GM19395 (cell line): ENCODE data around the gene CSRNP3.

Experiments used
- ATAC-seq: cut with Tn5 transposase; IDR thresholded peaks from one replicate; pipeline ENCODE4 v1.9.1; 2021; ENCODE audit warnings: mild to moderate bottlenecking, moderate library complexity; ENCODE audit not compliant: unreplicated experiment

CSRNP3 gene

GRCh38 chr2:165467921-165468320 lies 1.6 kb upstream of the CSRNP3 start:
- ATAC-seq = no peak

- ATAC-seq = no peak
These were observed 863 bp downstream of the CSRNP3 start for GRCh38 chr2:165470361-165470760.

- no peak for ATAC-seq
These were observed 2.0 kb downstream of the CSRNP3 start for GRCh38 chr2:165471349-165471950.

- ATAC-seq = no peak
These were observed 3.4 kb downstream of the CSRNP3 start for GRCh38 chr2:165472922-165473321.

GRCh38 chr2:165474619-165475276 lies 5.2 kb downstream of the CSRNP3 start:
- ATAC-seq = no peak

- ATAC-seq = no peak
These were observed 5.9 kb downstream of the CSRNP3 start for GRCh38 chr2:165475277-165476004.

- no peak for ATAC-seq
These were observed 10.4 kb downstream of the CSRNP3 start for GRCh38 chr2:165479856-165480255.

GRCh38 chr2:165494573-165494972 lies 25.1 kb downstream of the CSRNP3 start:
- ATAC-seq = no peak

GRCh38 chr2:165497659-165498317 lies 28.3 kb downstream of the CSRNP3 start:
- no peak for ATAC-seq

GRCh38 chr2:165499131-165499530 lies 29.6 kb downstream of the CSRNP3 start:
- ATAC-seq = no peak

- no peak for ATAC-seq
These were observed 30.5 kb downstream of the CSRNP3 start for GRCh38 chr2:165500001-165500400.

GRCh38 chr2:165500816-165501215 lies 31.3 kb downstream of the CSRNP3 start:
- no peak for ATAC-seq

GRCh38 chr2:165505514-165505913 lies 36.0 kb downstream of the CSRNP3 start:
- no peak for ATAC-seq

GRCh38 chr2:165508927-165509326 lies 39.4 kb downstream of the CSRNP3 start:
- no peak for ATAC-seq

GRCh38 chr2:165513479-165513878 lies 44.0 kb downstream of the CSRNP3 start:
- no peak for ATAC-seq

GRCh38 chr2:165518611-165519010 lies 49.1 kb downstream of the CSRNP3 start:
- no peak for ATAC-seq

- no peak for ATAC-seq
These were observed 53.2 kb downstream of the CSRNP3 start for GRCh38 chr2:165522719-165523118.

GRCh38 chr2:165524720-165525119 lies 55.2 kb downstream of the CSRNP3 start:
- ATAC-seq = no peak

GRCh38 chr2:165528691-165529090 lies 59.2 kb downstream of the CSRNP3 start:
- no peak for ATAC-seq

GRCh38 chr2:165529130-165529529 lies 59.6 kb downstream of the CSRNP3 start:
- no peak for ATAC-seq

- ATAC-seq = no peak
These were observed 63.8 kb downstream of the CSRNP3 start for GRCh38 chr2:165533331-165533730.

GRCh38 chr2:165535471-165535870 lies 66.0 kb downstream of the CSRNP3 start:
- ATAC-seq = no peak
